ENCODE data around the gene LPAR5.

LPAR5 gene

DNA sequence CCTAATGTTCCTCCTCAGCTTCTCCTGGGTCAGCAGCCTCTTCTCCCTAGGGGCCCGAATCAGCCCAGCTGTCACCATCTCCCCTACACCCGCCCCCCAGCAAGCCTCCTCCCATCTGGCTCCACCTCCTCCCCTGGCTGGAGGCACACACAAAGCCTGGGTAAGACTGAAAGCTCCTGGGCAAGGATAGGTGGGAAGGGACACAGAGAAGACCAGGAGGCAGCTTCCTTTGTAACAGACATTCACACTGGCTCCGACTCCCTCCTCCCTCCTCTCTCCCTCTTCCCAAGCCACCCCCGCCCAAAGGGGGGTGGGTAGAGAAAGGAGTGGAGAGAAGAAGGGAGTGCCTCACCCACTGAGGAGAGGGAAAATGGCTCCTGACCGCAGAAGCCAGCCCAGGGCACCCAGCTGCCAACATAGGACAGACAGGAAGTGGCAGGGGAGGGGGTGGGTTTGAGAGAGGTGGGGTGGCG lies 32.6 kb downstream of the LPAR5 start:
- TF ChIP-seq, protein P1, sequence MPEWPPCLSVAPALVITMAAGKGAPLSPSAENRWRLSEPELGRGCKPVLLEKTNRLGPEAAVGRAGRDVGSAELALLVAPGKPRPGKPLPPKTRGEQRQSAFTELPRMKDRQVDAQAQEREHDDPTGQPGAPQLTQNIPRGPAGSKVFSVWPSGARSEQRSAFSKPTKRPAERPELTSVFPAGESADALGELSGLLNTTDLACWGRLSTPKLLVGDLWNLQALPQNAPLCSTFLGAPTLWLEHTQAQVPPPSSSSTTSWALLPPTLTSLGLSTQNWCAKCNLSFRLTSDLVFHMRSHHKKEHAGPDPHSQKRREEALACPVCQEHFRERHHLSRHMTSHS (tag by site-specific recombination; IDR thresholded peaks at IDR 0.05): no peak
- no peak for TF ChIP-seq ZNF423 (tag by site-specific recombination; IDR thresholded peaks at IDR 0.05)
- TF ChIP-seq ZNF341 (tag by site-specific recombination; IDR thresholded peaks at IDR 0.05; ENCODE audit: low read depth): peak; percentile 55
- TF ChIP-seq SP2 (tag by site-specific recombination; IDR thresholded peaks at IDR 0.05): peak; percentile 43
- no peak for TF ChIP-seq GLI4 (tag by site-specific recombination; IDR thresholded peaks at IDR 0.05)
- TF ChIP-seq ZNF76 (tag by site-specific recombination; IDR thresholded peaks at IDR 0.05; ENCODE audit: borderline replicate concordance, low read depth): no peak
- peak; percentile 47 for TF ChIP-seq KLF1 (tag by site-specific recombination; IDR thresholded peaks at IDR 0.05)
- TF ChIP-seq ZBTB7A (tag by site-specific recombination; IDR thresholded peaks at IDR 0.05; ENCODE audit: low read depth): no peak
- TF ChIP-seq EGR2 (tag by site-specific recombination; IDR thresholded peaks at IDR 0.05; ENCODE audit: low read depth): peak; percentile 61
- TF ChIP-seq SP3 (tag by site-specific recombination; IDR thresholded peaks at IDR 0.05): peak; percentile 61
- TF ChIP-seq ZFP3 (tag by site-specific recombination; IDR thresholded peaks at IDR 0.05; ENCODE audit: low read depth): no peak
- TF ChIP-seq ZNF394 (tag by site-specific recombination; IDR thresholded peaks at IDR 0.05; ENCODE audit: borderline replicate concordance): 0 out of 2 replicates have a peak, but pooled peaks have one; percentile 31
- TF ChIP-seq ZNF416 (tag by site-specific recombination; IDR thresholded peaks at IDR 0.05): no peak
- TF ChIP-seq, protein P2, sequence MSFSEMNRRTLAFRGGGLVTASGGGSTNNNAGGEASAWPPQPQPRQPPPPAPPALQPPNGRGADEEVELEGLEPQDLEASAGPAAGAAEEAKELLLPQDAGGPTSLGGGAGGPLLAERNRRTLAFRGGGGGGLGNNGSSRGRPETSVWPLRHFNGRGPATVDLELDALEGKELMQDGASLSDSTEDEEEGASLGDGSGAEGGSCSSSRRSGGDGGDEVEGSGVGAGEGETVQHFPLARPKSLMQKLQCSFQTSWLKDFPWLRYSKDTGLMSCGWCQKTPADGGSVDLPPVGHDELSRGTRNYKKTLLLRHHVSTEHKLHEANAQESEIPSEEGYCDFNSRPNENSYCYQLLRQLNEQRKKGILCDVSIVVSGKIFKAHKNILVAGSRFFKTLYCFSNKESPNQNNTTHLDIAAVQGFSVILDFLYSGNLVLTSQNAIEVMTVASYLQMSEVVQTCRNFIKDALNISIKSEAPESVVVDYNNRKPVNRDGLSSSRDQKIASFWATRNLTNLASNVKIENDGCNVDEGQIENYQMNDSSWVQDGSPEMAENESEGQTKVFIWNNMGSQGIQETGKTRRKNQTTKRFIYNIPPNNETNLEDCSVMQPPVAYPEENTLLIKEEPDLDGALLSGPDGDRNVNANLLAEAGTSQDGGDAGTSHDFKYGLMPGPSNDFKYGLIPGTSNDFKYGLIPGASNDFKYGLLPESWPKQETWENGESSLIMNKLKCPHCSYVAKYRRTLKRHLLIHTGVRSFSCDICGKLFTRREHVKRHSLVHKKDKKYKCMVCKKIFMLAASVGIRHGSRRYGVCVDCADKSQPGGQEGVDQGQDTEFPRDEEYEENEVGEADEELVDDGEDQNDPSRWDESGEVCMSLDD (tag by site-specific recombination; IDR thresholded peaks at IDR 0.05): no peak
- no peak for TF ChIP-seq ZNF624 (tag by site-specific recombination; IDR thresholded peaks at IDR 0.05)
- peak; percentile 24; the same call in 1 of the 2 replicates for TF ChIP-seq GLIS2 (tag by site-specific recombination; IDR thresholded peaks at IDR 0.05)
- TF ChIP-seq, protein P3, sequence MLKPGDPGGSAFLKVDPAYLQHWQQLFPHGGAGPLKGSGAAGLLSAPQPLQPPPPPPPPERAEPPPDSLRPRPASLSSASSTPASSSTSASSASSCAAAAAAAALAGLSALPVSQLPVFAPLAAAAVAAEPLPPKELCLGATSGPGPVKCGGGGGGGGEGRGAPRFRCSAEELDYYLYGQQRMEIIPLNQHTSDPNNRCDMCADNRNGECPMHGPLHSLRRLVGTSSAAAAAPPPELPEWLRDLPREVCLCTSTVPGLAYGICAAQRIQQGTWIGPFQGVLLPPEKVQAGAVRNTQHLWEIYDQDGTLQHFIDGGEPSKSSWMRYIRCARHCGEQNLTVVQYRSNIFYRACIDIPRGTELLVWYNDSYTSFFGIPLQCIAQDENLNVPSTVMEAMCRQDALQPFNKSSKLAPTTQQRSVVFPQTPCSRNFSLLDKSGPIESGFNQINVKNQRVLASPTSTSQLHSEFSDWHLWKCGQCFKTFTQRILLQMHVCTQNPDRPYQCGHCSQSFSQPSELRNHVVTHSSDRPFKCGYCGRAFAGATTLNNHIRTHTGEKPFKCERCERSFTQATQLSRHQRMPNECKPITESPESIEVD (tag by site-specific recombination; IDR thresholded peaks at IDR 0.05): no peak
- TF ChIP-seq ZFHX2 (tag by site-specific recombination; conservative IDR thresholded peaks at IDR 0.05): peak; percentile 43
- peak; percentile 40; the same call in 1 of the 2 replicates for TF ChIP-seq ZIC2 (tag by site-specific recombination; IDR thresholded peaks at IDR 0.05)
- no peak for TF ChIP-seq ZNF404 (tag by site-specific recombination; IDR thresholded peaks at IDR 0.05)
- no peak for TF ChIP-seq ZNF426 (tag by site-specific recombination; IDR thresholded peaks at IDR 0.05)
- peak; percentile 88 for TF ChIP-seq GLIS1 (tag by site-specific recombination; IDR thresholded peaks at IDR 0.05)
- POLR2A ChIA-PET: interaction anchor here (0.6 to 1.3 kb wide), 3 partner anchors 14 to 559 kb away, joined by 3 to 7 read pairs (median 4); no protein-coding TSS in a partner anchor
- no peaks in the 10 kb centered on the region for H3K9me3 ChIP-seq (ENCODE audit: control insufficient read depth, insufficient read depth, low read depth, low read length)
- H3K36me3 ChIP-seq (ENCODE audit: control insufficient read depth in 2 of 2, insufficient read depth in 1 of 2, low read length in 2 of 2): peaks cover 45 to 79% of the 10 kb centered on the region in 2 experiments
- H3K4me3 ChIP-seq (ENCODE audit: low read depth, low read length): no peak overlapping the region
- H3K4me1 ChIP-seq (ENCODE audit: control insufficient read depth, insufficient read depth, low read length): peaks cover 19% of the 10 kb centered on the region
- H3K27ac ChIP-seq (ENCODE audit: extremely low read depth, low read depth, low read length): no peak overlapping the region
- CTCF ChIA-PET: interaction anchor here (0.6 to 2.0 kb wide), 7 partner anchors 19 to 81 kb away, joined by 3 to 9 read pairs (median 7); no protein-coding TSS in a partner anchor
